Sigmoid colon (tissue), 7 donors: Measurements from ENCODE around the gene CDC14B. TPM values are rescaled to one million over a fixed set of nuclear protein-coding genes. Genes with fewer than 3 reads are reported as not detected.

Experiments used
- DNase-seq: peaks from one replicate; pipeline ENCODE4 v3.0.0-alpha.2; 2019
- H3K27ac ChIP-seq, 4 donors: fragments of 200-600 bp; sonication (generic); one replicate each; pipeline ENCODE4 v1.5.1; 2016 to 2019; ENCODE audit warnings: mild to moderate bottlenecking in 1 of 4
- H3K27me3 ChIP-seq, 3 donors: fragments of 200-600 bp; sonication (generic); one replicate each; pipeline ENCODE4 v1.5.1; 2019; ENCODE audit warnings: mild to moderate bottlenecking in 1 of 3
- H3K36me3 ChIP-seq, 4 donors: fragments of 200-600 bp; sonication (generic); one replicate each; pipeline ENCODE4 v1.5.1; 2016 to 2019
- H3K4me1 ChIP-seq, 4 donors: fragments of 200-600 bp; sonication (generic); one replicate each; pipeline ENCODE4 v1.5.1; 2017 to 2019
- H3K4me3 ChIP-seq, 4 donors: fragments of 200-600 bp; sonication (generic); one replicate each; pipeline ENCODE4 v1.5.1; 2017 to 2019; ENCODE audit warnings: mild to moderate bottlenecking in 2 of 4, moderate library complexity in 1 of 4
- H3K9me3 ChIP-seq, 4 donors: fragments of 200-600 bp in 3 of 4; sonication (generic) in 3 of 4; one replicate each; pipeline versions ENCODE4 v1.5.1 to v1.6.1; 2013 to 2019
- CTCF ChIP-seq, 4 experiments: fragments of 450-650 bp in 3 of 4; fragments of 200-600 bp in 1 of 4; IDR thresholded peaks; one replicate each; pipeline ENCODE4 v1.5.1; 2016 to 2019; ENCODE audit warnings: antibody characterized with exemption in 4 of 4, mild to moderate bottlenecking in 3 of 4, moderate library complexity in 2 of 4
- EP300 ChIP-seq, 4 donors: sonication (generic); formaldehyde crosslinking; IDR thresholded peaks; one replicate each; pipeline ENCODE4 v1.6.1; 2017; ENCODE audit warnings: antibody characterized with exemption in 4 of 4
- POLR2A ChIP-seq, 2 donors: fragments of 450-650 bp; IDR thresholded peaks; one replicate each; pipeline ENCODE4 v1.6.1; 2016; ENCODE audit warnings: antibody characterized with exemption in 2 of 2, mild to moderate bottlenecking in 2 of 2, moderate library complexity in 2 of 2
- POLR2AphosphoS5 ChIP-seq, 4 donors: sonication (generic); formaldehyde crosslinking; IDR thresholded peaks; one replicate each; pipeline ENCODE4 v1.6.1; 2017; ENCODE audit warnings: antibody characterized with exemption in 4 of 4
- WGBS, 2 donors: extraction: QIAGEN DNeasy Blood & Tissue Kit; methylation state at CpG; one replicate each; pipeline ENCODE4 v1.1.7; 2013; 5-methylcytosine and 5-hydroxymethylcytosine counted together
- intact Hi-C: fragments of 100-400 bp; cut with DNase I; formaldehyde crosslinking; loops from one replicate; pipeline ENCODE4 v1.15.1; 2023
- polyA plus RNA-seq, 3 donors: library from polyadenylated mRNA; stranded (reverse); fragments of 200-250 nt; gene quantifications; one replicate each; pipeline ENCODE4 v1.2.3, GENCODE V29; 2013
- total RNA-seq, 4 donors: library from RNA; depleted of rRNA; stranded (reverse); fragments of >200 nt; gene quantifications; one replicate each; pipeline ENCODE4 v1.1.0, GENCODE V29; 2016
- donor health status: healthy with polysubstance abuse.
- donor health status: Bipolar disorder and iron deficiency.
- donor health status: healthy.

Gene CDC14B
- total and polyA plus RNA-seq, 7 donors: 5.6 to 35.7 (median 12.5) TPM

- Histone ChIP-seq H3K4me3 (no peak overlapping the region), H3K36me3 (peaks cover 0 to 36% (median 9%) of the 10 kb centered on the region in 4 donors), H3K27me3 (no peaks in the 10 kb centered on the region), H3K9me3 (no peaks in the 10 kb centered on the region), H3K4me1 (no peaks in the 10 kb centered on the region), H3K27ac (no peak overlapping the region)
- TF ChIP-seq POLR2AphosphoS5 (IDR thresholded peaks at IDR 0.05): no peak
- no peak for TF ChIP-seq CTCF (IDR thresholded peaks at IDR 0.05)
- TF ChIP-seq EP300 (IDR thresholded peaks at IDR 0.05): no peak
- no peak for TF ChIP-seq POLR2A (IDR thresholded peaks at IDR 0.05)
- intact Hi-C loops: no loop called here
- WGBS, 2 donors: 93 to 96% methylated on average over 8 of the region's 8 CpGs
- DNase-seq: no peak
These were observed 125.3 kb downstream of the CDC14B start for GRCh38 chr9:96494215-96494800.

GRCh38 chr9:96493757-96494156, 125.9 kb downstream of the CDC14B start:
- no peak overlapping the region for H3K4me3 ChIP-seq
- no peaks in the 10 kb centered on the region for H3K27me3 ChIP-seq
- H3K9me3 ChIP-seq: no peaks in the 10 kb centered on the region
- H3K36me3 ChIP-seq: peaks cover 3 to 42% (median 14%) of the 10 kb centered on the region in 4 donors
- DNase-seq: no peak
- intact Hi-C loops: no loop called here
- H3K27ac ChIP-seq: no peak overlapping the region
- WGBS, 2 donors: 85 to 87% methylated on average over 13 of the region's 13 CpGs
- no peak for TF ChIP-seq POLR2A (IDR thresholded peaks at IDR 0.05)
- no peak for TF ChIP-seq POLR2AphosphoS5 (IDR thresholded peaks at IDR 0.05)
- TF ChIP-seq EP300 (IDR thresholded peaks at IDR 0.05): no peak
- TF ChIP-seq CTCF (IDR thresholded peaks at IDR 0.05): no peak
- H3K4me1 ChIP-seq: no peaks in the 10 kb centered on the region

GRCh38 chr9:96492993-96493531, 126.6 kb downstream of the CDC14B start:
- H3K27ac ChIP-seq: no peak overlapping the region
- H3K36me3 ChIP-seq: peaks cover 3 to 49% (median 18%) of the 10 kb centered on the region in 4 donors
- intact Hi-C loops: no loop called here
- WGBS, 2 donors: 92% methylated on average over 12 of the region's 12 CpGs
- peaks cover 0 to under 1% (median 0%) of the 10 kb centered on the region in 4 donors for H3K4me1 ChIP-seq
- no peak for TF ChIP-seq POLR2A (IDR thresholded peaks at IDR 0.05)
- no peak for TF ChIP-seq CTCF (IDR thresholded peaks at IDR 0.05)
- TF ChIP-seq POLR2AphosphoS5 (IDR thresholded peaks at IDR 0.05): no peak
- TF ChIP-seq EP300 (IDR thresholded peaks at IDR 0.05): no peak
- no peaks in the 10 kb centered on the region for H3K27me3 ChIP-seq
- no peak for DNase-seq
- no peaks in the 10 kb centered on the region for H3K9me3 ChIP-seq
- H3K4me3 ChIP-seq: no peak overlapping the region

- Histone ChIP-seq H3K4me1 (peaks cover 0 to 11% (median 3%) of the 10 kb centered on the region in 4 donors), H3K36me3 (peaks cover 3 to 49% (median 19%) of the 10 kb centered on the region in 4 donors)
- TF ChIP-seq CTCF (IDR thresholded peaks at IDR 0.05): no peak
- no peak for TF ChIP-seq POLR2A (IDR thresholded peaks at IDR 0.05)
- no peak for TF ChIP-seq EP300 (IDR thresholded peaks at IDR 0.05)
- TF ChIP-seq POLR2AphosphoS5 (IDR thresholded peaks at IDR 0.05): no peak
These were observed 127.6 kb downstream of the CDC14B start for GRCh38 chr9:96491880-96492525.

More at GRCh38 chr9:96491880-96492525, 127.6 kb downstream of the CDC14B start:
- Histone ChIP-seq H3K27ac (no peak overlapping the region), H3K4me3 (no peak overlapping the region), H3K9me3 (no peaks in the 10 kb centered on the region), H3K27me3 (no peaks in the 10 kb centered on the region)
- intact Hi-C loops: no loop called here
- no peak for DNase-seq
- WGBS, 2 donors: 93% methylated on average over 17 of the region's 17 CpGs
